K562 (cell line): ENCODE measurements around the gene ST6GALNAC6. TPM values are rescaled to one million over a fixed set of nuclear protein-coding genes. Genes with fewer than 3 reads are reported as not detected.

Experiments
- ATAC-seq: fragments of 200-7000 bp; cut with Tn5 transposase; 3 replicates; pipeline ENCODE4 v1.9.1; 2020; ENCODE audit warnings: moderate library complexity
- BruUV-seq: library from RNA; stranded (reverse); fragments of 400-500 nt; replicated peaks from 2 replicates; lab custom pipeline; 2021; lab: Mats Ljungman, UMichigan
- CTCF ChIA-PET: fragments of 300-600 bp; formaldehyde crosslinking; extraction: SDS; loops from one replicate; lab custom pipeline; 2021; ENCODE audit warnings: low intra/inter-chr PET ratio; lab: Yijun Ruan, JAX
- POLR2A ChIA-PET: fragments of 300-600, 350-650 bp; sonication (Branson Sonifier 250); formaldehyde crosslinking; extraction: SDS; loops from one replicate; lab custom pipeline; 2021; ENCODE audit warnings: antibody characterized with exemption, inconsistent platforms; lab: Yijun Ruan, JAX
- DNase-seq, 4 experiments: peaks; one replicate each; pipeline versions ENCODE4 v3.0.0 to v3.0.0-alpha.2; 2011 to 2018; ENCODE audit warnings: low spot score in 3 of 4, mixed read lengths in 3 of 4; ENCODE audit errors: extremely low read depth in 1 of 4
- FAIRE-seq: peaks from 2 replicates; lab custom pipeline; 2011; peaks lifted over from hg19 to GRCh38; lab: Jason Lieb, UNC
- H2AFZ ChIP-seq: 2 replicates; pipeline ENCODE4 v1.6.0; 2011; ENCODE audit warnings: low read depth, low read length, control low read depth, inconsistent platforms
- H3K27ac ChIP-seq: fragments of 200-600 bp; 3 replicates; pipeline ENCODE4 v1.8.0; 2011; ENCODE audit warnings: low read depth, mild to moderate bottlenecking, control low read depth, inconsistent platforms, low read length, moderate library complexity, mixed read lengths; ENCODE audit errors: extremely low read depth
- H3K27me3 ChIP-seq, 2 experiments: fragments of 300-600 bp in 1 of 2; 2 replicates in 1 of 2; 3 replicates in 1 of 2; pipeline versions ENCODE4 v1.6.0 to v1.8.0; 2011; ENCODE audit warnings: inconsistent platforms in 2 of 2, low read length in 2 of 2, mild to moderate bottlenecking in 1 of 2, mixed read lengths in 1 of 2, moderate library complexity in 1 of 2; ENCODE audit not compliant: control insufficient read depth in 2 of 2, insufficient read depth in 2 of 2
- H3K36me3 ChIP-seq: fragments of 300-600 bp; 3 replicates; pipeline ENCODE4 v1.8.0; 2011; ENCODE audit warnings: mild to moderate bottlenecking, low read length, inconsistent platforms; ENCODE audit not compliant: control insufficient read depth, insufficient read depth
- H3K4me1 ChIP-seq, 2 experiments: fragments of 200-600 bp in 1 of 2; replicated peaks in 1 of 2; 2 replicates in 1 of 2; 3 replicates in 1 of 2; pipeline versions ENCODE4 v1.5.1 to v1.8.0; 2011; ENCODE audit warnings: inconsistent platforms in 2 of 2, low read length in 2 of 2, mild to moderate bottlenecking in 1 of 2, mixed read lengths in 1 of 2, moderate library complexity in 1 of 2; ENCODE audit not compliant: control insufficient read depth in 2 of 2, insufficient read depth in 2 of 2
- H3K4me2 ChIP-seq: 2 replicates; pipeline ENCODE4 v1.6.1; 2011; ENCODE audit warnings: low read length, control low read depth, inconsistent platforms, mixed read lengths; ENCODE audit not compliant: insufficient read depth
- H3K4me3 ChIP-seq: fragments of 200-600 bp; sonication (generic), shearing (Covaris generic); 2 replicates; pipeline ENCODE4 v1.5.1; 2016; ENCODE audit warnings: control low read depth, inconsistent platforms
- H3K79me2 ChIP-seq: fragments of 200-600 bp; 3 replicates; pipeline ENCODE4 v1.8.0; 2011; ENCODE audit warnings: low read length, inconsistent platforms; ENCODE audit not compliant: control insufficient read depth, insufficient read depth
- H3K9ac ChIP-seq, 2 experiments: 2 replicates each; pipeline versions ENCODE4 v1.6.0 to v1.6.1; 2011; ENCODE audit warnings: low read depth in 2 of 2, low read length in 2 of 2, control low read depth in 1 of 2, inconsistent platforms in 1 of 2, mild to moderate bottlenecking in 1 of 2, mixed read lengths in 1 of 2; ENCODE audit not compliant: insufficient read depth in 1 of 2
- H3K9me1 ChIP-seq: one replicate; pipeline ENCODE4 v1.6.0; 2011; ENCODE audit warnings: inconsistent platforms, mild to moderate bottlenecking, low read length, moderate library complexity; ENCODE audit not compliant: control insufficient read depth, insufficient read depth
- H3K9me3 ChIP-seq: replicated peaks from 2 replicates; pipeline ENCODE4 v1.5.1; 2011; ENCODE audit warnings: low read depth, low read length, inconsistent platforms; ENCODE audit not compliant: control insufficient read depth, insufficient read depth
- H4K20me1 ChIP-seq: replicated peaks from 2 replicates; pipeline ENCODE4 v1.6.1; 2011; ENCODE audit warnings: low read length, inconsistent platforms, mixed read lengths; ENCODE audit not compliant: control insufficient read depth, insufficient read depth
- POLR2AphosphoS2 ChIP-seq: IDR thresholded peaks from 2 replicates; pipeline ENCODE4 v1.6.1; 2012; ENCODE audit warnings: low read length, improper control_type of control experiment
- SUPT5H ChIP-seq: fragments of 450-650 bp; IDR thresholded peaks from 2 replicates; pipeline ENCODE4 v1.6.1; 2016
- TRIM24 ChIP-seq, 2 experiments: fragments of 450-650 bp; IDR thresholded peaks; 2 replicates each; pipeline ENCODE4 v1.6.1; 2016
- ZNF696 ChIP-seq: fragments of 250-450 bp; sonication (Bioruptor Pico); conservative IDR thresholded peaks from 2 replicates; pipeline ENCODE4 v1.4.0; 2020; ENCODE audit warnings: mild to moderate bottlenecking, moderate library complexity
- WGBS: fragments of 100-300 bp; shearing (Covaris generic); methylation state at CpG from one replicate; pipeline ENCODE4 v1.1.6; 2016; ENCODE audit warnings: low coverage, mixed read lengths; ENCODE audit not compliant: insufficient coverage; ENCODE audit errors: missing lambda C conversion rate; 5-methylcytosine and 5-hydroxymethylcytosine counted together
- in situ Hi-C: fragments of 300-500 bp; cut with MboI; formaldehyde crosslinking; loops from 4 replicates; pipeline ENCODE4 v1.15.0; 2018; ENCODE audit warnings: inconsistent platforms, mixed read lengths
- intact Hi-C: fragments of 100-400 bp; cut with micrococcal nuclease; formaldehyde crosslinking; loops from 2 replicates; pipeline ENCODE4 v1.14.2; 2022
- polyA plus RNA-seq, 8 experiments: library from polyadenylated mRNA; depleted of rRNA in 4 of 8; stranded (reverse) in 5 of 8; unstranded in 3 of 8; fragments of >200 nt; fragmentation: Nextera tagmentation in 2 of 8; fragmentation: Illumina TruSeq in 1 of 8; extraction: Ambion mirVana in 2 of 8; extraction: Trizol in 1 of 8; gene quantifications; 2 replicates each; pipeline versions ENCODE4 v1.2.1 to v1.2.3, GENCODE V29; 2011 to 2014; ENCODE audit warnings: inconsistent platforms in 1 of 8, missing spikeins in 1 of 8
- total RNA-seq, 7 experiments: library from RNA; depleted of rRNA in 6 of 7; stranded (reverse); fragments of >200 nt in 6 of 7; fragmentation: Illumina TruSeq in 2 of 7; extraction: Trizol in 2 of 7; gene quantifications; 2 replicates each; pipeline versions ENCODE4 v1.2.1 to v1.2.3, GENCODE V29; 2011 to 2021; ENCODE audit warnings: low replicate concordance in 1 of 7
- TF ChIP-seq, protein P1 (sequence below): IDR thresholded peaks from 2 replicates; pipeline ENCODE4 v1.6.1; 2011; ENCODE audit warnings: borderline replicate concordance, low read depth, mild to moderate bottlenecking, moderate library complexity, low read length; ENCODE audit not compliant: insufficient read depth, poor library complexity, severe bottlenecking
- TF ChIP-seq, protein P2 (sequence below), 3 experiments: IDR thresholded peaks in 2 of 3; conservative IDR thresholded peaks in 1 of 3; 2 replicates each; pipeline ENCODE4 v1.5.1; 2011 to 2012; ENCODE audit warnings: low read length in 3 of 3, mild to moderate bottlenecking in 3 of 3, control low read depth in 2 of 3, improper control_type of control experiment in 1 of 3, inconsistent platforms in 1 of 3, low read depth in 1 of 3, mixed read lengths in 1 of 3, moderate library complexity in 1 of 3; ENCODE audit not compliant: insufficient read depth in 2 of 3

ST6GALNAC6 gene
- total and polyA plus RNA-seq, 9 of the 15 experiments (the other 6 are each of a cell fraction or from before 2014, with no cell fraction given), result 0.13 to 23.0 (median 14.5) TPM

DNA sequence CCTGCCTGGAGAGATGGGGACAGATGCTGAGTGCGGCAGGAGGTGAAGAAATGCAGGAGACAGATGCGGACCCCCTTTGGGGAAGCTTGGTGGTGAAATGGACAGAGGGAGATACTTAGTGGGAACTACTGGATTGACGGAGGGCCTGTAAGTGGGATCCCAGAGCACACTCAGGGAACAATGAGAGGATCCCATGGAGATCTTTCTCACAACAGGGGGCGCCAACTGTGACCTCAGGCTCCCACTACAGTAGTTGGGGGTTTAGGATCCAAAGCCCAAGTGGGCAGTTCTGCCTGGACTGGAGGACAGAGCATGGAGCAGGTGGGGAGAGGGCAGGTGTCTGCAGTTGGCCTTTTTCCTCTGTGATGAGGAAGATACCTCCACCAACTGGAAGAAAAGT, 34.8 kb upstream of the ST6GALNAC6 start:
- no peak for FAIRE-seq

More for the DNA sequence above, 34.8 kb upstream of the ST6GALNAC6 start:
- BruUV-seq, result no TSS peak
- H3K4me1 ChIP-seq, result peaks cover 55 to 81% of the 10 kb centered on the region in 2 experiments
- H3K79me2 ChIP-seq, result peaks cover 45% of the 10 kb centered on the region
- no peak overlapping the region for H2AFZ ChIP-seq
- H3K9me3 ChIP-seq, result no peaks in the 10 kb centered on the region
- intact Hi-C loops, result no loop called here
- no peak overlapping the region for H3K4me3 ChIP-seq
- no peaks in the 10 kb centered on the region for H3K27me3 ChIP-seq
- in situ Hi-C loops, result no loop called here
- ChIA-PET POLR2A (interaction anchor here (0.8 to 1.9 kb wide), 2 partner anchors 133 to 159 kb away, joined by 3 to 5 read pairs; partner anchors contain the start of gene NAIF1), CTCF (no interaction called here)
- peaks cover 18% of the 10 kb centered on the region; the same call in 1 of the 2 replicates for H4K20me1 ChIP-seq
- TF ChIP-seq, protein P1, sequence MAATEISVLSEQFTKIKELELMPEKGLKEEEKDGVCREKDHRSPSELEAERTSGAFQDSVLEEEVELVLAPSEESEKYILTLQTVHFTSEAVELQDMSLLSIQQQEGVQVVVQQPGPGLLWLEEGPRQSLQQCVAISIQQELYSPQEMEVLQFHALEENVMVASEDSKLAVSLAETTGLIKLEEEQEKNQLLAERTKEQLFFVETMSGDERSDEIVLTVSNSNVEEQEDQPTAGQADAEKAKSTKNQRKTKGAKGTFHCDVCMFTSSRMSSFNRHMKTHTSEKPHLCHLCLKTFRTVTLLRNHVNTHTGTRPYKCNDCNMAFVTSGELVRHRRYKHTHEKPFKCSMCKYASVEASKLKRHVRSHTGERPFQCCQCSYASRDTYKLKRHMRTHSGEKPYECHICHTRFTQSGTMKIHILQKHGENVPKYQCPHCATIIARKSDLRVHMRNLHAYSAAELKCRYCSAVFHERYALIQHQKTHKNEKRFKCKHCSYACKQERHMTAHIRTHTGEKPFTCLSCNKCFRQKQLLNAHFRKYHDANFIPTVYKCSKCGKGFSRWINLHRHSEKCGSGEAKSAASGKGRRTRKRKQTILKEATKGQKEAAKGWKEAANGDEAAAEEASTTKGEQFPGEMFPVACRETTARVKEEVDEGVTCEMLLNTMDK, result peak; percentile 34
- 0 out of 2 replicates have a peak, but pooled peaks have one; percentile 29 for TF ChIP-seq POLR2AphosphoS2
- 0 out of 2 replicates have a peak, but pooled peaks have one; percentile 20 for TF ChIP-seq SUPT5H
- TF ChIP-seq, protein P2, sequence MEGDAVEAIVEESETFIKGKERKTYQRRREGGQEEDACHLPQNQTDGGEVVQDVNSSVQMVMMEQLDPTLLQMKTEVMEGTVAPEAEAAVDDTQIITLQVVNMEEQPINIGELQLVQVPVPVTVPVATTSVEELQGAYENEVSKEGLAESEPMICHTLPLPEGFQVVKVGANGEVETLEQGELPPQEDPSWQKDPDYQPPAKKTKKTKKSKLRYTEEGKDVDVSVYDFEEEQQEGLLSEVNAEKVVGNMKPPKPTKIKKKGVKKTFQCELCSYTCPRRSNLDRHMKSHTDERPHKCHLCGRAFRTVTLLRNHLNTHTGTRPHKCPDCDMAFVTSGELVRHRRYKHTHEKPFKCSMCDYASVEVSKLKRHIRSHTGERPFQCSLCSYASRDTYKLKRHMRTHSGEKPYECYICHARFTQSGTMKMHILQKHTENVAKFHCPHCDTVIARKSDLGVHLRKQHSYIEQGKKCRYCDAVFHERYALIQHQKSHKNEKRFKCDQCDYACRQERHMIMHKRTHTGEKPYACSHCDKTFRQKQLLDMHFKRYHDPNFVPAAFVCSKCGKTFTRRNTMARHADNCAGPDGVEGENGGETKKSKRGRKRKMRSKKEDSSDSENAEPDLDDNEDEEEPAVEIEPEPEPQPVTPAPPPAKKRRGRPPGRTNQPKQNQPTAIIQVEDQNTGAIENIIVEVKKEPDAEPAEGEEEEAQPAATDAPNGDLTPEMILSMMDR (IDR thresholded peaks at IDR 0.05 in 2 of 3, conservative IDR thresholded peaks at IDR 0.05 in 1 of 3; ENCODE audit: insufficient read depth in 2 of 3, low read depth in 1 of 3, low read length in 3 of 3), result peak; percentile 22 to 36 (median 30); a peak in 4 of 6 replicates
- TF ChIP-seq ZNF696 (CRISPR knock-in tag), result no peak
- TF ChIP-seq TRIM24 (IDR thresholded peaks at IDR 0.05), result no peak
- peaks cover 27% of the 10 kb centered on the region; the same call in 2 of the 3 replicates for H3K36me3 ChIP-seq
- no peak for ATAC-seq
- whole genome bisulfite sequencing, result 75% methylated on average over 4 of the region's 4 CpGs
- no peak for DNase-seq
- H3K27ac ChIP-seq, result peak overlapping the region; percentile 88; the same call in 2 of the 3 replicates
- 0 out of 2 replicates have a peak overlapping the region, but pooled peaks have one; percentile 97 for H3K4me2 ChIP-seq
- H3K9me1 ChIP-seq, result peaks cover 3% of the 10 kb centered on the region
- peak overlapping the region; percentile 63 to 96 for H3K9ac ChIP-seq
